ENCODE data around the gene PCLO. TPM values are rescaled to one million over a fixed set of nuclear protein-coding genes. Genes with fewer than 3 reads are reported as not detected.
"Not testable (repeated sequence)": the region's sequence is repeated elsewhere in the genome, so short reads cannot be mapped to it uniquely, and the experiment has no call there.

PCLO gene
- total and polyA plus RNA-seq, 3 experiments from 2014 or later, result not detected

DNA sequence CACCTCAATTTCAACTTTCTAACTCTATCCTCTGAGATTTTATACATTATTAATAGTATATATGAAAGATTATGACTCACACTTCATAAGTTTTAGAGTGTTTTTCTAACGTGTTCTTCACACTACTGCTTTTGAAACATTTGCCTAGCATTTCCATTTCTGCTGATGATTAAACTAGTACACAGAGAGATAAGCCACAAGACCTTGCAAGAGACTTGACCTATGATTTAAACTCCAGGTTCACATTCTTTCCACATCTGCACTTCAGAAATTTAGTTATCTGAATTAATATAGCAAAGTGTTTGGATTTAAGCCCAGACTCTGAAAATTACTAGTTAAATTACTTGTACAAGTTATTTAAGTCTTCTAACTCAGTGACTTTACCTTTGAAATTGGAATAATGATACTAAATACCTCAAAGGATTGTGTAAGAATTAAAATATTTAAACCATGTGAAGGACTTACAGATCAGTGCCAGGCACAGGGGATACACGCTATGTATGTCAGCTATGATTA, 66.6 kb downstream of the PCLO start:
- DNase-seq, result no peak
- H3K4me3 ChIP-seq (ENCODE audit: low read length), result no peak overlapping the region
- H3K27me3 ChIP-seq (ENCODE audit: insufficient read depth, low read length, poor library complexity, severe bottlenecking), result no peaks in the 10 kb centered on the region
- Mint-ChIP-seq H3K4me3 (no peak overlapping the region), H3K27me3 (no peaks in the 10 kb centered on the region), H3K9me3 (peaks cover 7 to 27% (median 12%) of the 10 kb centered on the region in 5 donors), H3K36me3 (no peaks in the 10 kb centered on the region), H3K27ac (no peak overlapping the region), H3K4me1 (no peaks in the 10 kb centered on the region)
- POLR2A ChIA-PET, result no interaction called here
- no peaks in the 10 kb centered on the region for H3K4me1 ChIP-seq (ENCODE audit: insufficient read depth, low read length)
- no peaks in the 10 kb centered on the region for H3K36me3 ChIP-seq (ENCODE audit: insufficient read depth, low read length)
- no peak overlapping the region for H3K27ac ChIP-seq (ENCODE audit: low read depth, low read length)
- H3K9me3 ChIP-seq (ENCODE audit: low read length), result no peaks in the 10 kb centered on the region
- CTCF ChIA-PET, result no interaction called here

DNA sequence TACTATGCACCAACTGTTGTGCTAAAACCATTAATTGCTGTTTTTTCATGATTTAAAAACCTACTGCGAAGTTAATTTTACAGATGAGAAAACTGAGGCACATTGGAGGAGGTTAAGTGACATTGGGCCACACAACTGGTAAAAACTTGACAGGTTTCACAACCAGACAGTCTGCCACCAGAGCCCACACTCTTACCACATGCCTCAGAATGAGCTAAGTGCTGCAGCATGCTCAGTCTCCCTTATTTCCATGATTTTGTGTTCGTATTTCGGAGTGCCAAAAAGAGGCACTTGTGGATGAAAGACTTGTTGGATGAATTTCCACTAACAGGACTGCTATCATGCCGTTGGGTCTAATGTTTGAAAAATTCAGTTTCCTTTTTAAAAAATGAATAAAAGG, 77.4 kb downstream of the PCLO start:
- Mint-ChIP-seq H3K36me3 (peaks cover 0 to 3% (median 0%) of the 10 kb centered on the region in 3 donors), H3K4me3 (no peak overlapping the region), H3K27me3 (peaks cover 0 to 1% of the 10 kb centered on the region in 2 donors), H3K4me1 (no peaks in the 10 kb centered on the region), H3K9me3 (peaks cover 2 to 25% (median 9%) of the 10 kb centered on the region in 5 donors), H3K27ac (no peak overlapping the region)
- CTCF ChIA-PET, result no interaction called here
- no peak for DNase-seq
- H3K27ac ChIP-seq (ENCODE audit: low read depth, low read length), result no peak overlapping the region
- H3K4me1 ChIP-seq (ENCODE audit: insufficient read depth, low read length), result no peaks in the 10 kb centered on the region
- POLR2A ChIA-PET, result no interaction called here
- no peaks in the 10 kb centered on the region for H3K9me3 ChIP-seq (ENCODE audit: low read length)
- no peaks in the 10 kb centered on the region for H3K36me3 ChIP-seq (ENCODE audit: insufficient read depth, low read length)
- H3K4me3 ChIP-seq (ENCODE audit: low read length), result no peak overlapping the region
- no peaks in the 10 kb centered on the region for H3K27me3 ChIP-seq (ENCODE audit: insufficient read depth, low read length, poor library complexity, severe bottlenecking)

DNA sequence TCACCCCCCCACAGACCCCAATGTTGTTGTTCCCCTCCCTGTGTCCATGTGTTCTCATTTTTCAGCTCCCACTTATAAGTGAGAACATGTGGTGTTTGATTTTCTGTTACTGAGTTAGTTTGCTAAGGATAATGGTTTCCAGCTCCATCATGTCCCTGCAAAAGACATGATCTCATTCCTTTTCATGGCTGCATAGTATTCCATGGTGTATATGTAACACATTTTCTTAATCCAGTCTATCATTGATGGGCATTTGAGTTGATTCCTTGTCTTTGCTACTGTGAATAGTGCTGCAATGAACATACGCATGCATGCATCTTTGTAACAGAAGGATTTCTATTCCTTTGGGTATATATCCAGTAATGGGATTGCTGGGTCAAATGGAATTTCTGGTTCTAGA, 82.8 kb downstream of the PCLO start:
- H3K9me3 Mint-ChIP-seq, result peaks cover 0 to 16% (median 0%) of the 10 kb centered on the region in 5 donors
- DNase-seq; H3K4me3 Mint-ChIP-seq; H3K36me3 Mint-ChIP-seq; CTCF ChIA-PET; H3K4me1 ChIP-seq (ENCODE audit: insufficient read depth, low read length); H3K9me3 ChIP-seq (ENCODE audit: low read length); H3K4me3 ChIP-seq (ENCODE audit: low read length); H3K4me1 Mint-ChIP-seq; H3K36me3 ChIP-seq (ENCODE audit: insufficient read depth, low read length); H3K27me3 ChIP-seq (ENCODE audit: insufficient read depth, low read length, poor library complexity, severe bottlenecking); H3K27me3 Mint-ChIP-seq; H3K27ac ChIP-seq (ENCODE audit: low read depth, low read length); H3K27ac Mint-ChIP-seq; POLR2A ChIA-PET: not testable (repeated sequence)

- Mint-ChIP-seq H3K36me3 (no peaks in the 10 kb centered on the region), H3K9me3 (peaks cover 0 to 13% (median 3%) of the 10 kb centered on the region in 5 donors), H3K27me3 (no peaks in the 10 kb centered on the region), H3K27ac (no peak overlapping the region), H3K4me3 (no peak overlapping the region), H3K4me1 (no peaks in the 10 kb centered on the region)
- ChIA-PET POLR2A (no interaction called here), CTCF (no interaction called here)
- Histone ChIP-seq H3K4me1 (ENCODE audit: insufficient read depth, low read length) (no peaks in the 10 kb centered on the region), H3K9me3 (ENCODE audit: low read length) (no peaks in the 10 kb centered on the region), H3K4me3 (ENCODE audit: low read length) (no peak overlapping the region), H3K27me3 (ENCODE audit: insufficient read depth, low read length, poor library complexity, severe bottlenecking) (no peaks in the 10 kb centered on the region), H3K27ac (ENCODE audit: low read depth, low read length) (no peak overlapping the region), H3K36me3 (ENCODE audit: insufficient read depth, low read length) (no peaks in the 10 kb centered on the region)
- no peak for DNase-seq
Measured at GRCh38 chr7:83077328-83077727, 85.4 kb downstream of the PCLO start.

DNA sequence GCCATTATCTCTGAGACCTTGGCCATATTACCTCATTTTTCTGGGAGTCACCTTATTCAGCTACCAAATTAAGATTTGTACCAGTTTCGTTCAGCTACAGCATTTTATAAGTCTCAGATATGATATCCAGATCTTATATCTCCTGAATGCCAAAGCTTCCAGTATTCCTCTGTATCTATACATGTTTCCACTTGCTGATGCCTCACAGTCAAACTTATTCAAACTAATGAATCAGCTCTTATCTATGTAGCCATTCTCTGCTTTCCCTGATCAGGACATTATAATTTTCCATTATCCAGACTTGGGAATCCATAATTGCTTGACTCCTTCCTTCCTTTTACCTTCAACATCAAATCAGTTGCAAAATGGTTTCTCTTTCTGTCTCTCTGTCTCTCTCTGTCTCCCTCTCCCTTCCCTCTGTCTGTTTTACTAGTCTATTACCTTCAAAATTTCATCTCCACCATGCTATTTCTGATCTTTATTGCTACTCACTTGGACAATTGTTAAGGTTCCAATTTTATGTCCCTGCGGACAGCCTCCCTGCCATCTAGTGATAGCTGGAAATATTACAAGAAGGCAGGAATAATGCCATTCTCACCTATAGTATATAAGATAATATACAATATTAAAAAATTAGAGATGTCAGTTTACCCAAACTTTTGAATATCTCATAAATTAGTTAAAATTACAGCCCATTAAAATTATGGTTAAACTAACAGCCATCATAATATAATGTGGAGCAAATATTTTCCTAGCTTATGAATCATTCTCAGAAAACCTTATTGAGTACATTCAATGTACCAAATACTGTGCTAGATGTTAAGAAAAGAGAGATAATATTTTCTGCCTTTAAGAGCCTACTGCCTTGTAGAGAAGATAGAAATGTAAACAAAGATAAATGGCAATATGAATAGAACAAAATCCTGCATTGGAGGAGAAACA, 89.8 kb downstream of the PCLO start:
- POLR2A ChIA-PET, result no interaction called here
- Histone ChIP-seq H3K27ac (ENCODE audit: low read depth, low read length) (no peak overlapping the region), H3K4me3 (ENCODE audit: low read length) (no peak overlapping the region), H3K4me1 (ENCODE audit: insufficient read depth, low read length) (no peaks in the 10 kb centered on the region), H3K27me3 (ENCODE audit: insufficient read depth, low read length, poor library complexity, severe bottlenecking) (no peaks in the 10 kb centered on the region), H3K36me3 (ENCODE audit: insufficient read depth, low read length) (no peaks in the 10 kb centered on the region), H3K9me3 (ENCODE audit: low read length) (no peaks in the 10 kb centered on the region)
- no peak for DNase-seq
- Mint-ChIP-seq H3K4me3 (no peak overlapping the region), H3K27me3 (no peaks in the 10 kb centered on the region), H3K36me3 (no peaks in the 10 kb centered on the region), H3K9me3 (peaks cover 2 to 29% (median 6%) of the 10 kb centered on the region in 5 donors), H3K27ac (no peak overlapping the region), H3K4me1 (no peaks in the 10 kb centered on the region)
- CTCF ChIA-PET, result no interaction called here

DNA sequence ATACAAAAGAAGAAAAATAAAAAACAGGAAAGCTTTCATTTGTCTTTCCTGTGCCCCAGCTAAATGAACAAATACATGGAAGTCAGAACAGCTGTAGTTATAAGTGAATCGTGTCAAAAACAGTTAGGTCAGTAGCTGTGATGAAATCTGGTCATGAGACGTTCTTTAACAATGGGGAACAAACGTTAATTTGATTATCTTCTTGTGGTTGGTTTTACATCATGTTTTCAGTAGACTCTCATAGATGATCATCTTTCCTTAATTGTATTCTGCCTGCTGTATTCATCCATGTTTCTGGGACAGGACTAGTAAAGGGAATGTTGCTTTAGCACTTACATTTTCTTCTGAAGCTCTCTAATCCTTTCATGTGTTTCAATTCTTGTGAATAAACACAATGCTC, 97.0 kb downstream of the PCLO start:
- no peaks in the 10 kb centered on the region for H3K4me1 Mint-ChIP-seq
- H3K27ac Mint-ChIP-seq, result no peak overlapping the region
- no peaks in the 10 kb centered on the region for H3K36me3 Mint-ChIP-seq
- no peak for DNase-seq
- no peaks in the 10 kb centered on the region for H3K27me3 Mint-ChIP-seq
- H3K9me3 Mint-ChIP-seq, result peaks cover 0 to 38% (median 6%) of the 10 kb centered on the region in 5 donors
- H3K36me3 ChIP-seq (ENCODE audit: insufficient read depth, low read length), result no peaks in the 10 kb centered on the region
- H3K27ac ChIP-seq (ENCODE audit: low read depth, low read length), result no peak overlapping the region
- POLR2A ChIA-PET, result no interaction called here
- no peaks in the 10 kb centered on the region for H3K4me1 ChIP-seq (ENCODE audit: insufficient read depth, low read length)
- CTCF ChIA-PET, result no interaction called here
- no peak overlapping the region for H3K4me3 ChIP-seq (ENCODE audit: low read length)
- H3K4me3 Mint-ChIP-seq, result no peak overlapping the region
- no peaks in the 10 kb centered on the region for H3K27me3 ChIP-seq (ENCODE audit: insufficient read depth, low read length, poor library complexity, severe bottlenecking)
- no peaks in the 10 kb centered on the region for H3K9me3 ChIP-seq (ENCODE audit: low read length)

GRCh38 chr7:83060218-83060617, 102.5 kb downstream of the PCLO start:
- Histone ChIP-seq H3K9me3 (ENCODE audit: low read length) (no peaks in the 10 kb centered on the region), H3K4me3 (ENCODE audit: low read length) (no peak overlapping the region), H3K27me3 (ENCODE audit: insufficient read depth, low read length, poor library complexity, severe bottlenecking) (no peaks in the 10 kb centered on the region), H3K27ac (ENCODE audit: low read depth, low read length) (no peak overlapping the region), H3K36me3 (ENCODE audit: insufficient read depth, low read length) (no peaks in the 10 kb centered on the region), H3K4me1 (ENCODE audit: insufficient read depth, low read length) (no peaks in the 10 kb centered on the region)
- ChIA-PET POLR2A (no interaction called here), CTCF (no interaction called here)
- H3K4me3 Mint-ChIP-seq, result no peak overlapping the region
- DNase-seq, result no peak
- no peak overlapping the region for H3K27ac Mint-ChIP-seq
- no peaks in the 10 kb centered on the region for H3K27me3 Mint-ChIP-seq
- H3K9me3 Mint-ChIP-seq, result peaks cover 0 to 27% (median 2%) of the 10 kb centered on the region in 5 donors
- no peaks in the 10 kb centered on the region for H3K36me3 Mint-ChIP-seq
- H3K4me1 Mint-ChIP-seq, result no peaks in the 10 kb centered on the region

- no peaks in the 10 kb centered on the region for H3K27me3 Mint-ChIP-seq
Measured at GRCh38 chr7:83058667-83059066, 104.0 kb downstream of the PCLO start.

More at GRCh38 chr7:83058667-83059066, 104.0 kb downstream of the PCLO start:
- POLR2A ChIA-PET, result no interaction called here
- no peak overlapping the region for H3K27ac ChIP-seq (ENCODE audit: low read depth, low read length)
- no peaks in the 10 kb centered on the region for H3K36me3 Mint-ChIP-seq
- H3K9me3 ChIP-seq (ENCODE audit: low read length), result no peaks in the 10 kb centered on the region
- H3K4me3 Mint-ChIP-seq, result no peak overlapping the region
- no peaks in the 10 kb centered on the region for H3K4me1 Mint-ChIP-seq
- H3K27me3 ChIP-seq (ENCODE audit: insufficient read depth, low read length, poor library complexity, severe bottlenecking), result no peaks in the 10 kb centered on the region
- DNase-seq, result no peak
- no peaks in the 10 kb centered on the region for H3K36me3 ChIP-seq (ENCODE audit: insufficient read depth, low read length)
- H3K9me3 Mint-ChIP-seq, result peaks cover 0 to 17% (median 2%) of the 10 kb centered on the region in 5 donors
- H3K4me3 ChIP-seq (ENCODE audit: low read length), result no peak overlapping the region
- no peak overlapping the region for H3K27ac Mint-ChIP-seq
- H3K4me1 ChIP-seq (ENCODE audit: insufficient read depth, low read length), result no peaks in the 10 kb centered on the region
- CTCF ChIA-PET, result no interaction called here
